Islet precursor cell (in vitro differentiated cells): ENCODE results near the gene KIAA0513.

Source experiments
- DNase-seq: peaks from one replicate; pipeline ENCODE4 v3.0.0-alpha.2; 2018

Gene KIAA0513

GRCh38 chr16:85005285-85006069, 22.1 kb upstream of the KIAA0513 start:
- DNase-seq = peak; percentile 67

DNA sequence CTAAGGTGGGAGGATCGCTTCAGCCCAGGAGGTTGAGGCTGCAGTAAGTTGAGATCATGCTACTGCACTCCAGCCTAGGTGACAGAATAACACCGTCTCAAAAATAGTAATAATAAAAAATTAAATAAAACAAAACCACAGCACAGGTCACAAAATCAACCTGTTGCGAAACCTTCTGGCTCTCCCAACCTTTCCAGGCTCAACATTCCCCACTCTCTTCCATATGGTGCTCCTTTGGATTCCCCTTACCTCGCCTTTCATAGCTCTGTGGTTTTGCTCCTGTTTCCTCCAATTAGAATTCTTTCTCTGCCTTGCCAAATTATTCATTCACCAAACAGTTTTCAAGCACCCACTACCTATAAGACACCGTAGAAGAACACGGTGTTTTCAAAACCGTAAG, 21.0 kb upstream of the KIAA0513 start:
- DNase-seq = no peak

DNA sequence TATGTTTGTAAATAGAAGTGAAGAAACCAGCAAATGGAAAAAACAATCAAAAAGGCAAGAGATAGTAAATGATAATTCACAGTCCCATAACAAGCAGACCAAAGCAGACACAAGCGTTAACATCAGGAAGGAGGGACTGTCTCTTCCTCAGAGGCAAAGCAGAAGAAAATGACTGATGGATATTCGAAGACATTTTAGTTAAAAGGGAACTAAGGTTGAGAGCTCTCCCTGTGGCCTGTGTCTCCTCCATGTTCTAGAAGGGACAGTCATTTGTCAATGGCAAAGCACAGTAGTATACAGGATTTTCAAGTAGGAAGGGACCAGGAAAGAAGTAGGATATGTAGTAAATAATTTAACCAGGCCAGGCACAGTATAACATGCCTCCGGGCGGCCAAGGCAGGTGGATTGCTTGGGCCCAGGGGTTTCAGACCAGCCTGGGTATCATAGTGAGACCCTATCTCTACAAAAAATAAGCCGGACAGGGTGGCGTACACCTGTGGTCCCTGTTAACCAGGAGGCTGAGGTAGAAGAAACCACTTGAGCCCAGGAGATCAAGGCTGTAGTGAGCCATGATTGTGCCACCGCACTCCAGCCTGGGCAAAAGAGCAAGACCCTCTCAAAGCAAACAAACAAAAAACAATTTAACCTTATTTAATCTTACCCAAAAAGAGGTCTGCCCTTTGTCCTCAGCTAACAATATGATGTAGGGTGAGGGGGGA, 19.9 kb upstream of the KIAA0513 start:
- DNase-seq = no peak

GRCh38 chr16:85008271-85008670, 19.3 kb upstream of the KIAA0513 start:
- DNase-seq = no peak

- DNase-seq = no peak
These were observed 17.1 kb upstream of the KIAA0513 start for GRCh38 chr16:85010446-85010930.

DNA sequence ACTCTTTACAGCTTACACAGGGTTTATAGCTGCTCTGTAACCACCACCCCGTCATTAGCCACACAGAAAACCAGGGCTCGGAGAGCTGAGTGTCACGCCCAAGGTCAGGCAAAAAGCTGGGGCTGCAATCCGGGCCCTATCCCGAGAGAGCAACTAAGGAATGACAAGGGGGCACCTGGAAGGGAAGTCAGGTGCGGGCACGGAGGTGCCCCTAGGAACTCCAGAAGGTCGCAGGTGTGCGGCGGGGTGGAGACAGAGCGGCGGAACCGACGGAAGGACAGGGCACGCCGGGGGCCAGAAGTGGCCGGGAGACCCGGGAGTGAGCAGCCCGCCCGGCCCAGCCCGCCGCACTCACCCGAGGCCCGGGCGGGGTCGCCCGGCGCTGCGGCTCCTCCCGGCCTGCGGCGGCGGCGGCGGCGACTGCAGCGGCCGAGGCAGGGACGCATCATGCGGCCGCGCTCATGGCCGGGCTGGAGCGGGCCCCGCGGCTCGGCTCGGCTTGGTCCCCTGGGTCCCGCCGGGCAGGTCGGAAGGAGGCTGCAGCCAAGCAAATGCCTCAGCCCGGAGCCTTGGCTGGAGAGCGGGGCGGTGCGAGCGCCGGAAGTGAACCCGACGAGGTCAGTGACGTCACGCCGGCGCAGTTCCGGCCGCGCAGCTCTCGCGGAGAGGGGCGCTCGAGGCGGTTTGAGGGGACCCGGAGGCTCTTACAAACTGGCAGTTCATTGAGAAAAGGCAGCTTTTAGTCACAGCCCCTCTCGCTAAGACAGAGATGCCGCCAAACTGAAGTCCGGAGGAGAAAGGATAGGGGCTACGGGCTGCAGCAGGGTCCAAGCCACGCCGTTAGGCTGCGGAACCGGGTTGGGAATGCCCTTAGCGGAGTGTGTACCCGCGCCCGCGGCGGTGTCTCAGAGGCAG, 16.4 kb upstream of the KIAA0513 start, which contains the start of gene ZDHHC7:
ZDHHC7 (minus strand) TSS at position 605 of the 915 bp plus-strand sequence. CDS start 20,917 bp downstream, outside the sequence.
- DNase-seq = peak; percentile 89

DNA sequence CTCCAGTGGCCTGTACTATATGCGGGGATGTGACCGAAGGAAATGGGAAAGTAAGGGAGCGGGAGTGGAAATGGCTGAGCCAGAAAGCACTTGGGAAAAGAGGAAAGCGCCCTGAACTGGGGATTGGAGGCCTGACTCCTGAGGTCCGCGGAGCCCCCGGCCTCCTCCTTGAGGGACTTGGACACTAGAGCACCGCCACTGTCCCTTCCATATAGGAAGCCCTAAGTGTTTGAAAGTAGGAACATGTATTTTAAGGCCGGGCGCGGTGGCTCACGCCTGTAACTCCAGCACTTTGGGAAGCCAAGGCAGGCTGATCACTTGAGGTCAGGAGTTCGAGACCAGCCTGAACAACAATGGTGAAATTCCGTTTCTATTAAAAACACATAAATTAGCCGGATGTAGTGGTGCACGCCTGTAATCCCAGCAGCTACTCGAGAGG, 15.7 kb upstream of the KIAA0513 start:
- DNase-seq = no peak

- no peak for DNase-seq
These were observed 13.3 kb upstream of the KIAA0513 start for GRCh38 chr16:85014311-85014710.

GRCh38 chr16:85015481-85016187, 12.0 kb upstream of the KIAA0513 start:
- DNase-seq = no peak

DNA sequence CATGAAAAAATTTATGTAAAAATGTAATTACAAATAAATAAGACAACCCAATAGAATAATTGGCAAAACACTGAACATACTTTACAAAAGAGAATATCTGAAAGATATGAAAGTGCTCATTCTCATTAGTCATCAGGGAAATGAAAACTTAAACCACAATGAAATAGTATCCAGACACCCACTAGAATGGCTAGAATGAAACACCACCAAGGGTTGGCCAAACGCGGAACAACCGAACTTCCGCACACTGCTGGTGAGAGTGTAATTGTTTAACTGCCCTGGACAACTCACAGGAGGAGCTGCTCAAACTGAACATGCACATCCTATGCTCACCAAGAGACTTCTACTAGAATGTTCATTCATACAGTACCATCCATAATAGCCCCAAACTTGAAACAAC, 10.4 kb upstream of the KIAA0513 start:
- no peak for DNase-seq

- no peak for DNase-seq
These were observed 10.0 kb upstream of the KIAA0513 start for GRCh38 chr16:85017633-85018032.

DNA sequence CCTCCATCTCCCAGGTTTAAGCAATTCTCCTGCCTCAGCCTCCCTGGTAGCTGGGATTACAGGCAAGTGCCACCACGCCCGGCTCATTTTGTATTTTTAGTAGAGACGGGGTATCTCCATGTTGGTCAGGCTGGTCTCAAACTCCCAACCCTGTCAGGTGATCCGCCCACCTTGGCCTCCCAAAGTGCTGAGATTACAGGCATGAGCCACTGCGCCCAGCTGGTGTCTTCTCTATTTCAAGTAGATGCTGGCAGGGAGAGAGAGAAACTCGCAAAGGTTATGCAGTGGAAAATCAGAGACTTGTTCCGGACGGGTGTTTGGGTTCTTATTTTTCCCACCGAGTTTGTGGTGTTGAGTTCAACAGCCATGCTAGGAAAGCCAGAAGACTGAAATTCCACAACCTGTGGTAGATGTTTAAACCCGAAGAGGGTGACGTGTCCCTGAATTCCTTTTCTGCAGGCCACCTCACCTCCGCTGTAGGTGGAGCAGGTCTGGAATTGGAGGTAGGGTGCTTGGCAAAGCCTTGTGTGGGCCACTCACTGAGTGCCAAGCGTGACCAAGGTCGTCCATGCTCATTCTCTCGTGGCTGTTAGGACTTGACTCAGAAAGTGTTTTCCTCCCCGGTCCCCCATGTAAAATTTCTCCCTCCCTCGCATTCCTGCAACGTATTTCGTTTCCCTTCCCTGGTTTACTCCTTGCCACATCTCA, 8.9 kb upstream of the KIAA0513 start:
- DNase-seq = no peak

GRCh38 chr16:85019659-85020245, 7.8 kb upstream of the KIAA0513 start:
- no peak for DNase-seq

- DNase-seq = no peak
These were observed 1.6 kb upstream of the KIAA0513 start for GRCh38 chr16:85025781-85026653.

DNA sequence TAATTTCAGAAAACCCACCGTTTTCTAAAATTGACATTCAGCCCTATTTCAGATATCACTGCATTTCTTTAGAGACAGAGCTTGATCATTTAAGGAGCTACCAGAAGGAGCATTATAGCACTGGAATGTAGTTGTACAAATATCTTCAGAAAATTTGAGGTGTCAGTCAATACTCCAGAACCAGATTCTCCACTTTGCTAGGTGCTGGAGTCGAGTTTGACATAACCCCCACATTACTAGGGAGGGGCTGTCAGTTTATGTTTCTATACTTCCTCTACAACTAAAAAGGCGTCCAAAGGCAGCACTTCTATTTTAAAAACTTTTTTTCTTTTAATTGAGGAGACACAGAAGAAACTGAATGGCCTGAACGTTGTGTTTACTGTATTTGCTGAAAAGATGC, 892 bp upstream of the KIAA0513 start:
- no peak for DNase-seq

- DNase-seq = no peak
These were observed 526 bp downstream of the KIAA0513 start for GRCh38 chr16:85027958-85028684.

DNA sequence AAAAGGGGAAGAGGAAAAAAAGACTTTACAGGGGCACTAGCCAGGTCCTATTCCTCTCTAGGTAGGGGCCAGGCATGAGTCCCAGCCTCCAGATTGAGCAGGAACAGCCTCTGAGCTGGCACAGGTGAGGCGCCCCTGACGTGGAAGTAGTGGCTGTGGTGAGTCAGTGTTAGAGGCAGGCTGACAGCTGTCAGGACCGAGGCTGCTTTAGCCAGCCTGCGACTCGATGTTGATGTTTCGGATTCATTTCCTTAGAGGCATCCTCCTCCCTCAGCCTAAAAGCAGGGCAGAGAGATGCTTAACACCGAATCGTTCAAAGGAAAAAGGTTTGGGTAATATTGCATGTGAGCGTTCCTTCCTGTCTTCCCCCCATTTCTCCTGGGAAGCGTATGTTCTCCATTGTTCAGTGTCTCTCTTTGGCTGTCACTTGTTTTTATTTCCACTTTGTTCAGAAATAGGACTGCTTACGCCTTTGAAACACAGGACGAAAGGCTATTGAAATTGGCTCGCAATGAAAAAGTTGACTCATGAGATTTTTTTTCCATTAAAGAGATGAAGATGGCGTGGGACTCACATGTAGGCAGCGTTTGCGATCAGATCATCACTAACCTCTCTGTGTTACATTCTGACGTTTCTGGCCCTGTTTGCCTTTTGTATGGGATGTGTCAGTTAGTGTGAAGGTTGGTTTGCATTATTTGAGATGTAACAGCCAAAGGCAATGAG, 1.3 kb downstream of the KIAA0513 start:
- peak; percentile 87 for DNase-seq

DNA sequence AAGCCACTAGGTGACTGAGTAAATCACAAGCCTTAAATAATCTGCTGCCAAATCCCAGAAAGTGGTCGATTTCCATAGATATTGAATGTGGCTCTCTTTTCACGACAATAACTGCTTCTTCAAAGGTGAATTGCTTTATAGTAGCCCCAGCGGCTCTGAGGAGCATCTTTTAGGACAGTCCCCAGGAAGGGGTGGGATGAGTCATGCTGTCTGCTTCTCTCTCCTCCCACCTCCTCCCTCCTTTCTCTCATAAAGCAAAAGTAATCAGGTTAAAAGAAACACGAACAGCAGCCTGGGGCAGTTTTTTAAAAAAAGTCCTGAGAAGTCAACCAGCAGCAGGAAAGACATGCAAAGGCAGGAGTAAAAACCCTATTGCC, 1.8 kb downstream of the KIAA0513 start:
- peak; percentile 89 for DNase-seq

GRCh38 chr16:85029981-85030401, 2.4 kb downstream of the KIAA0513 start:
- DNase-seq = no peak
